GM19238 (cell line): ENCODE measurements around the gene TSPAN12.
"Not testable (repeated sequence)": the region's sequence is repeated elsewhere in the genome, so short reads cannot be mapped to it uniquely, and the experiment has no call there.

Experiments
- DNase-seq: peaks from one replicate; pipeline ENCODE4 v3.0.0; 2011; ENCODE audit warnings: low spot score; ENCODE audit not compliant: insufficient read length

The TSPAN12 gene

DNA sequence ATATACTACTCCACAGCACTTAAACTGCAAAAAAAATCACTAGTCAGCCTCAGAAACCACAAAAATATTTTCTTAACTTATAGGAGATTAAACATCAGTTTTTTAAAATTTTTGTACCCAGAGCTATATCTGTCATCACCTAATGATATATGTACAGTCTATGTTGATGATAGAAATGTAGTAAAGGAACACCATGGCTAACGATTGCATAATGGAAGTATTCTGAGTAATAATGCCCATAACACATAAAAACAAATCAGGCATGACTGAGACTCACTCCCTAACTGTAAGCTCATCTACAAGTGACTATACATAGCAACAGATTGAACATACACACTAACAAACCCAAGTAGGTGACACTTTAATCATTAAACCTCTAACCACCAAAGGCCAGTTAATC is 51.3 kb downstream of the TSPAN12 start:
- peak; percentile 1 for DNase-seq

GRCh38 chr7:120805636-120806388 is 52.1 kb downstream of the TSPAN12 start:
- peak; percentile 16 for DNase-seq

GRCh38 chr7:120802751-120803150 is 55.2 kb downstream of the TSPAN12 start:
- DNase-seq, result no peak

DNA sequence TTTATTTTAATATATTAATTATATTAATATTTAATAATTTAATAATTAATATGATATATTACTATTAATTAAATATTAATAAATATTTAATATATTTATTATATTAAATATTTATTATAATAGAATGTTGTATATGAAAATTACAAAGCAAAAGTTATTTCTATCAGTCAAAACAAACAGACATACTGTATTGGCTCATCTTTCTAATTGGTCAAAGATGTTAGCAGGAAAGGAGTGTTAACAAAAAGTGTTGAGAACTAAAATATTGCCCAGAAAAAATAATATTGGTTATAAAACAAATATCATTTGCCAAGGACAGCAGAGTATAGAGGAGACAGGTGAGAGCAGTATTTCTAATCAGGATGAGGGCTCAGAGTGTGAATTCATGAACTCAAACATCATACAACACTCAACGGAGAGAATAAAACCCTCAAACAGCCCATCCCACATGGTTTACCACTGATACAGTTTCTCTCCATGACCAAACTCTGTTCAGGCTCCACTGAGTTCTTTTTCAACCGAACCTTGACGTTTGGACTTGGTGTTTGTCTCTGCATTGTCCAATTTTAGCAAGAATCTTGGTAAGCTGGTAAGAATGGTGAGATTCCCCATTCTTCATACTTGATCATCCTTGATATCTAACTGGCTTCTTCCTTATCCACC is 58.0 kb downstream of the TSPAN12 start:
- no peak for DNase-seq

GRCh38 chr7:120799147-120799546 is 58.8 kb downstream of the TSPAN12 start:
- DNase-seq, result no peak

DNA sequence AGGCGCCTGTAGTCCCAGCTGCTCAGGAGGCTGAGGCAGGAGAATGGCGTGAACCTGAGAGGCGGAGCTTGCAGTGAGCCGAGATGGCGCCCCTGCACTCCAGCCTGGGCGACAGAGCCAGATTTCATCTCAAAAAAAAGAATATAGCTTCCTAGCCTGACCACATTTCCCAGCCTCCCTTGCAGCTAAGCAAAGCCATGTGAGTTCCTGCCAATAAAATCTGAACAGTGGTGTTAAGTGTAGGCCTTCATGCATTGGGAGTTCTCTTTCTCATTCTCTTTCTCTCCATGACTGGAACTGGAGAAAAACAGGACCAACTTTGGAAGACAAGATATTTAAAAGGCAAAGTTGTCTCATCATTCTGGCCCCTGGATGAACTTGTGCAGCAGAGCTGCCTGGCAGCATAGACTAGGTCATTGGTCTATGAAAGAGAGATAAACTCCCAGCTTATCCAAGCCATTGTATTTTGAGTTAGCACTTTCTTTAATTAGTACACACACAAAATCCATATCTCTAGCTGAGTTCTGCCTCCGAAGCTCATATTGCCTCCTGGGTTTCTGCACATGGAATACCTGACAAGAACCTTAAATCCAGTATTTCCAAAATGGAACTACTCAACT is 60.8 kb downstream of the TSPAN12 start:
- no peak for DNase-seq

DNA sequence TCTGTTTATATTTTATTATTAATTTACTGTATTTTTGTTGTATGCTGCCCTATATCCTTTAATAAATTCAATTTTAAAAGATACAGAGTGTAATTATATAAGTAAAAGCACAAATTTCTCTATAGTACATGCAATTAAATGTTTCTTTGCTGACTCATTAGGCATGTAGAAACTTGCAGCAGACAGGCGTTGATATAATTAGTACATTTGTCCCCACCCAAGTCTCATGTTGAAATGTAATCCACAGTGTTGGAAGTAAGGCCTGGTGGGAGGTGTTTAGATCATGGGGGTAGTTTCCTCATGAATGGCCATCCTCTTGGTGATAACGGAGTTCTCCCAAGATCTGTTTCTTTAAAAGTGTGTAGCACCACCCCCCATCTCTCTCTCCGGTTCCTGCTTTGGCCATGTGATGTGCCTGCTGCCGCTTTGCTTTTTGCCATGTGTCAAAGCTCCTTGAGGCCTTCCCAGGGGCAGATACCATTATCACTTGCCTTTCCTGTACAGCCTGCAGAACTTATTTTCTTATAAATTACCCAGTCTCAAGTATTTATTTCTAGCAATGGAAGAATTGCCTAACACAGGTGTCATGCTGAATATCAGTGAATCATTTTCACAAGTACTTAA is 63.7 kb downstream of the TSPAN12 start:
- no peak for DNase-seq

- no peak for DNase-seq
Measured at GRCh38 chr7:120793213-120793936, 64.6 kb downstream of the TSPAN12 start.

DNA sequence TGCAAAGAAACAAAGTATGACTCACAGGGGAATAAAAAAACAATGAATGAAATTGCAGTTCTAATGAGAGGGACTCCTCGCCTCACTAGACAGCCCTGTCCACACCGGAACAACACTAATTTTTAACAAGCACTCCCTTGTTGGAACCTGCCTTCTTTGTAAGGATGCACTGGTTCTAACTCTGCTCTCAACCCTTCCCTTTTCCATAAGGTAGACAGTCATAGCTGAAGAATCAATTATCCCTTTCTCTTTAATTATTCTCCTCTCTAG is 65.1 kb downstream of the TSPAN12 start:
- no peak for DNase-seq

DNA sequence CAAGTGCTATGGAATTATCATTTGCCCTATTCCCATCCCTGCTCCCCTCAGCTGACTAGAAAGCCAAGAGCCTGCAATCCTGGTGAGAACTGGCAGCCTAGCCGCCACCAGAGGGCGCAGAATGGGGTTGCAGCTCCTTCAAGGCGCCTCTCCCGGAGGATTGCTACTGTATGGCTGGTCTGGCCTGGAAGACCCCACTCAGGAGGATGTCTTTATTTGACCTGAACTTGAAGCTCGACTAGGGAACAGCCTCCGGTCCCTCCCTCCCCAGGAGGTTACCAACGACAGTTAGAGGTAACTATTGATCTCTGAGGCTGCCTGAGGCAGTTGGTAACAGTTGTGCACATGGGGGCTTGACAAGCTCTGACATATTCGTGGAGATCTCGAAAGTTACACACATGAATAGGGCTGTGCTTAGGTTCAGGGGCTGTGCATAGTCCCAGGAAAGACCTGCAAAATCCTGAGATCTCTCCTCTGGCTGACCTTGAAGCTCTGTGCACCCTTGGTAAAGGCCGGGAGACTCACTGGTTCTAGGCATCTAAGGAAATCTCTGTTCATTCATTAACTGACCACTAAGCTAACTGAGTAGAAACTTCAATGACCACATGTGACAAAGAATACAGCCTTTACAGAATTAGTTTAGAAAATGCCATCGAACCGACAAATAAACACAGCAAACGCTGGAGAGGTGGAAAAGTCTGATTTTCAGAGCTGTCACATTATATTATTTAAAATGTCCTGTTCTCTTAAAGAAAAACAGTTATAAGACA is 65.7 kb downstream of the TSPAN12 start:
- peak; percentile 24 for DNase-seq

- DNase-seq, result no peak
Measured at GRCh38 chr7:120785095-120785494, 72.8 kb downstream of the TSPAN12 start.

- DNase-seq, result no peak
Measured at GRCh38 chr7:120783721-120784120, 74.2 kb downstream of the TSPAN12 start.

- no peak for DNase-seq
Measured at GRCh38 chr7:120783273-120783672, 74.7 kb downstream of the TSPAN12 start.

DNA sequence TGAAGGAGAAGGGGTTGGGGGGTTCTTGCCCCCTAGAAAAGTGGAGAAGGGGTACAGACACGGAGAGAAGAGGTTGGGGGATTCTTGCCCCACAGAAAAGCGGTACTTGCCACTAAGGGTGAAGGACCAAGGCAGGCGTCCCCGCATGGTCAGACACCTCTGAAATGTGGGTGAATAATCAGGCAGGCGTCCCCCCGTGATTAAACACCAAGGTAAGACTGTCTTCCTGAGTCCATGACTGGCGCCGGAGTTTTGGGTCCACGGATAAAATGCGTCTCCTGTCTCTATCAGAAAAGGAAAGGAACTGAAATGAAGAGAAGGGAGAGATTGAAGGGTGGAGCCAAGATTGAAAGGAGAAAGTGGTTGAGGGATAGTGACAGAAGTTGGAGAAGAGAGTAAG is 76.0 kb downstream of the TSPAN12 start:
- not testable (repeated sequence) for DNase-seq

- no peak for DNase-seq
Measured at GRCh38 chr7:120780938-120781337, 77.0 kb downstream of the TSPAN12 start.

- not testable (repeated sequence) for DNase-seq
Measured at GRCh38 chr7:120780451-120780850, 77.5 kb downstream of the TSPAN12 start.

GRCh38 chr7:120779078-120779477 is 78.9 kb downstream of the TSPAN12 start:
- not testable (repeated sequence) for DNase-seq

- no peak for DNase-seq
Measured at GRCh38 chr7:120775755-120776154, 82.2 kb downstream of the TSPAN12 start.

- no peak for DNase-seq
Measured at GRCh38 chr7:120774481-120774880, 83.5 kb downstream of the TSPAN12 start.

DNA sequence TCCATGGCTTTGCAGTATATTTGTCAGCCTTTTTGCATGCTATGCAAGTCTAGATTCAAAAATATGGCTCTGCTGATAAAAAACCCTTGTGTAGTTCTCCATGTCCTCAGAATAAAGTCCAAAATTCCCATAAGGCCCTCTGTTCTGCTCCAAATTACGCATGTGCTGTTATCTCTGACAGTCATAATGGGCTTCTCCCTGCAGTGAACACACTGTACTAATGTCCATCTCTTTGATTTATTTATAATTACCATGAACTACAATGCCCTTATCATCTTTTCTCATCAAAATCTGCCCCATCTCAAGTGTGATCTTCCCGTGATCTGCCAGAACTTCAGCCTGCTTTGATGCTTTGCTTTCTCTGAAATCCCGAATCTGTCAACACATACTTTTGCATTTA is 87.7 kb downstream of the TSPAN12 start:
- no peak for DNase-seq

DNA sequence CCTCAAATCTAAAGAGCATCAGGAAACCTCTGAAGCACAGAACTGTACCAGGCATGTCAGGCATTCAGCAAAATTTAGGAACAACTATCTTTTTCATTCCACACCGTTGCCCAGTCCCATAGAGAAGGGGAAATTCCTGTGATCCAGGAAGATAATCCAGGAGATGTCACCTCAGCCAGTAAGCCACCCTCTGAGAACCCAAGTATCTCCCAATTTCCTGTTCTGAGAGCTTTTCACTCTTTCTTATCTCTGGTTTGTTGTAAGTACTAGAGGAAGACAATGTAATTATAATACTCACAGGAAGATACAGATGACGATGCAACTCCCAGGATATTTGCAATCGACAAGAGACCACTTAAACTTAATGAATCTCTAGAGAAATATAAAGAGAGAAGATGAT is 97.1 kb downstream of the TSPAN12 start:
- no peak for DNase-seq
